Dendritic cell treated with granulocyte-macrophage colony-stimulating factor and Interleukin-4, amounts not matched to agents 40 ng/mL and 50 ng/mL, for 4 days (primary cell): Measurements from ENCODE around the gene ZNF711.
A peak's percentile ranks its signal among the peaks of the same experiment; 100 is the strongest.
"Not testable (repeated sequence)": the region's sequence is repeated elsewhere in the genome, so short reads cannot be mapped to it uniquely, and the experiment has no call there.

Experiments used
- H3K27ac Mint-ChIP-seq: one replicate; pipeline ENCODE4 v1.8.0; 2022; ENCODE audit warnings: mild to moderate bottlenecking, mixed read lengths
- H3K27me3 Mint-ChIP-seq: one replicate; pipeline ENCODE4 v1.8.0; 2022; ENCODE audit warnings: mild to moderate bottlenecking, mixed read lengths
- H3K36me3 Mint-ChIP-seq: one replicate; pipeline ENCODE4 v1.8.0; 2022; ENCODE audit warnings: low read depth, mixed read lengths
- H3K4me1 Mint-ChIP-seq: one replicate; pipeline ENCODE4 v1.8.0; 2022; ENCODE audit warnings: low read depth, mixed read lengths
- H3K4me3 Mint-ChIP-seq: one replicate; pipeline ENCODE4 v1.8.0; 2022; ENCODE audit warnings: mild to moderate bottlenecking, moderate library complexity, mixed read lengths
- H3K9me3 Mint-ChIP-seq: one replicate; pipeline ENCODE4 v1.8.0; 2022; ENCODE audit warnings: mixed read lengths
- intact Hi-C: fragments of 100-400 bp; cut with micrococcal nuclease; formaldehyde crosslinking; loops from one replicate; pipeline ENCODE4 v1.15.0; 2022

The ZNF711 gene

GRCh38 chrX:85243761-85244449, at the start of gene ZNF711, which contains the start of gene SATL1:
Gene ZNF711, plus strand, starts transcription at chrX:85243991. Its CDS starts 3,582 bp downstream, at chrX:85247573.
Gene SATL1, minus strand, starts transcription at chrX:85243779. Its CDS starts 134,811 bp downstream, at chrX:85108968.
- no peaks in the 10 kb centered on the region for H3K9me3 Mint-ChIP-seq
- peaks cover 6% of the 10 kb centered on the region for H3K36me3 Mint-ChIP-seq
- peak within 1 kb of the TSS; percentile 82 for H3K4me3 Mint-ChIP-seq
- H3K4me1 Mint-ChIP-seq: peaks cover 11% of the 10 kb centered on the region
- peak within 1 kb of the TSS; percentile 30 for H3K27ac Mint-ChIP-seq
- intact Hi-C loops: no loop called here
- H3K27me3 Mint-ChIP-seq: peaks cover 19% of the 10 kb centered on the region

- Mint-ChIP-seq H3K27me3 (no peaks in the 10 kb centered on the region), H3K36me3 (no peaks in the 10 kb centered on the region), H3K4me3 (no peak overlapping the region), H3K27ac (no peak overlapping the region), H3K4me1 (no peaks in the 10 kb centered on the region), H3K9me3 (no peaks in the 10 kb centered on the region)
- intact Hi-C loops: no loop called here
Observed at GRCh38 chrX:85196319-85196718, 47.5 kb upstream of the ZNF711 start.

- Mint-ChIP-seq H3K4me1 (no peaks in the 10 kb centered on the region), H3K27ac (no peak overlapping the region), H3K9me3 (no peaks in the 10 kb centered on the region), H3K36me3 (no peaks in the 10 kb centered on the region), H3K4me3 (no peak overlapping the region), H3K27me3 (no peaks in the 10 kb centered on the region)
- intact Hi-C loops: no loop called here
Observed at GRCh38 chrX:85203461-85203970, 40.3 kb upstream of the ZNF711 start.

- Mint-ChIP-seq H3K27ac (no peak overlapping the region), H3K4me1 (no peaks in the 10 kb centered on the region), H3K27me3 (no peaks in the 10 kb centered on the region), H3K4me3 (no peak overlapping the region), H3K36me3 (no peaks in the 10 kb centered on the region), H3K9me3 (peaks cover 11% of the 10 kb centered on the region)
- intact Hi-C loops: no loop called here
Observed at GRCh38 chrX:85213792-85214530, 29.8 kb upstream of the ZNF711 start.

GRCh38 chrX:85215946-85216345, 27.8 kb upstream of the ZNF711 start:
- no peak overlapping the region for H3K4me3 Mint-ChIP-seq
- H3K36me3 Mint-ChIP-seq: no peaks in the 10 kb centered on the region
- no peak overlapping the region for H3K27ac Mint-ChIP-seq
- intact Hi-C loops: no loop called here
- no peaks in the 10 kb centered on the region for H3K27me3 Mint-ChIP-seq
- H3K4me1 Mint-ChIP-seq: no peaks in the 10 kb centered on the region
- H3K9me3 Mint-ChIP-seq: no peaks in the 10 kb centered on the region

- no peak overlapping the region for H3K27ac Mint-ChIP-seq
- intact Hi-C loops: no loop called here
Observed at GRCh38 chrX:85221361-85221760, 22.4 kb upstream of the ZNF711 start.

GRCh38 chrX:85223359-85223758, 20.4 kb upstream of the ZNF711 start:
- intact Hi-C loops: no loop called here
- Mint-ChIP-seq H3K27ac (no peak overlapping the region), H3K27me3 (no peaks in the 10 kb centered on the region), H3K36me3 (no peaks in the 10 kb centered on the region), H3K9me3 (no peaks in the 10 kb centered on the region), H3K4me3 (no peak overlapping the region), H3K4me1 (no peaks in the 10 kb centered on the region)

More at GRCh38 chrX:85221361-85221760, 22.4 kb upstream of the ZNF711 start:
- Mint-ChIP-seq H3K9me3 (no peaks in the 10 kb centered on the region), H3K36me3 (no peaks in the 10 kb centered on the region), H3K27me3 (no peaks in the 10 kb centered on the region), H3K4me1 (no peaks in the 10 kb centered on the region), H3K4me3 (no peak overlapping the region)

- Mint-ChIP-seq H3K36me3 (peaks cover 6% of the 10 kb centered on the region), H3K27ac (no peak overlapping the region), H3K9me3 (no peaks in the 10 kb centered on the region), H3K27me3 (peaks cover 19% of the 10 kb centered on the region), H3K4me1 (peaks cover 11% of the 10 kb centered on the region), H3K4me3 (no peak overlapping the region)
- intact Hi-C loops: no loop called here
Observed at GRCh38 chrX:85243155-85243554, 636 bp upstream of the ZNF711 start.

GRCh38 chrX:85244450-85245211, 840 bp downstream of the ZNF711 start:
- Mint-ChIP-seq H3K4me1 (peaks cover 11% of the 10 kb centered on the region), H3K36me3 (peaks cover 6% of the 10 kb centered on the region), H3K27ac (peak overlapping the region; percentile 30), H3K27me3 (peaks cover 19% of the 10 kb centered on the region), H3K9me3 (no peaks in the 10 kb centered on the region), H3K4me3 (peak overlapping the region; percentile 82)
- intact Hi-C loops: no loop called here

- H3K27me3 Mint-ChIP-seq, H3K4me3 Mint-ChIP-seq, H3K27ac Mint-ChIP-seq, H3K4me1 Mint-ChIP-seq, H3K36me3 Mint-ChIP-seq, intact Hi-C loops: not testable (repeated sequence)
- peaks cover 28% of the 10 kb centered on the region for H3K9me3 Mint-ChIP-seq
Observed at GRCh38 chrX:85285286-85285685, 41.5 kb downstream of the ZNF711 start.

GRCh38 chrX:85288992-85289723, 45.4 kb downstream of the ZNF711 start:
- H3K4me3 Mint-ChIP-seq: no peak overlapping the region

GRCh38 chrX:85303544-85303943, 59.8 kb downstream of the ZNF711 start:
- Mint-ChIP-seq H3K27ac (no peak overlapping the region), H3K27me3 (no peaks in the 10 kb centered on the region), H3K36me3 (no peaks in the 10 kb centered on the region), H3K9me3 (no peaks in the 10 kb centered on the region), H3K4me3 (no peak overlapping the region), H3K4me1 (no peaks in the 10 kb centered on the region)
- intact Hi-C loops: no loop called here

More at GRCh38 chrX:85288992-85289723, 45.4 kb downstream of the ZNF711 start:
- intact Hi-C loops: no loop called here
- Mint-ChIP-seq H3K9me3 (peaks cover 17% of the 10 kb centered on the region), H3K27me3 (no peaks in the 10 kb centered on the region), H3K27ac (no peak overlapping the region), H3K4me1 (no peaks in the 10 kb centered on the region), H3K36me3 (no peaks in the 10 kb centered on the region)

GRCh38 chrX:85309717-85310116, 65.9 kb downstream of the ZNF711 start:
- Mint-ChIP-seq H3K4me1 (no peaks in the 10 kb centered on the region), H3K27me3 (no peaks in the 10 kb centered on the region), H3K4me3 (no peak overlapping the region), H3K9me3 (no peaks in the 10 kb centered on the region), H3K27ac (no peak overlapping the region), H3K36me3 (no peaks in the 10 kb centered on the region)
- intact Hi-C loops: no loop called here
